ENCODE measurements around the gene AP2M1. TPM values are rescaled to one million over a fixed set of nuclear protein-coding genes. Genes with fewer than 3 reads are reported as not detected.

Gene AP2M1
- polyA plus RNA-seq, 1 donor (not counting 4 experiments of a cell fraction or from before 2014, with no cell fraction given): 431 TPM

DNA sequence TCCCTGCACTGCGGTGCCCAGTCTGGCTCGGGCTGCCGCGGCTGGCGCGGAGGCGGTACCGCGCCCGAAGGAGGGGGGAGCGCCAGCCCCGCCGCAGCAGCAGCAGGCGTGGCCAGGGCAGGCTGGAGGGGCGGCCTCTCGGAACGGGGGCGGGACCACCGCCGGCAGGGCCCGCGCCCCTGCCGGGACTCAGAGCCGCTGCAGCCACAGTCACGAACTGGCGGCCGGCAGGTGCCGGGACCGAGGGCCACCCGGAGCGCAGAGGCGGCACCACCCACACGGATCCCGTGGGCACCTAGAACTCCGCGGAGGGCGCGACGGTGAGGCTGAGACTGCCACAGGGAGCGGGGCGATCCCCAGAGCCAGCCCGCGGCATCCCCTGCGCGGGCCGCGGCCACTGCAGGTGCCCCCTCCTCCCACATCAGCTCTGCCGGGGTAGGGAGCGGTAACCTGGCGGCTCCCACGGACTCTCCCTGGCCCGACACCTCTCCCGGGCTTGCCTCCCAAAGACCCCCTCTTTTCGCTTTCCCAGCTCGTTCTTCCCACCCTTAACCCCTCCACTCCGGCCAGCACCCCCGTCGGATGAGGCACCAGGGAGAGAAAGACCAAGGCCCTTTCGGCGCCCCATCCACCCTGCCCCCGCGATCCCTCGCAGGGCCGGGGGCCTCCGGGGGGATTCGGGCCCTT is 54.9 kb downstream of the AP2M1 start, which contains the start of gene VWA5B2:
TSS of gene VWA5B2 (plus strand) at position 192 of the 687 bp plus-strand sequence. CDS start 944 bp downstream, outside the sequence.
- H3K9ac ChIP-seq (ENCODE audit: control insufficient read depth, extremely low read depth, insufficient read depth, low read length): no peak within 1 kb of the TSS
- H3K79me2 ChIP-seq (ENCODE audit: control insufficient read depth, insufficient read depth, low read length): no peaks in the 10 kb centered on the region
- no peaks in the 10 kb centered on the region for H3K9me3 ChIP-seq (ENCODE audit: control insufficient read depth, low read depth, low read length)
- no peak within 1 kb of the TSS for H3K27ac ChIP-seq (ENCODE audit: control insufficient read depth, insufficient read depth, low read length)
- H2AFZ ChIP-seq (ENCODE audit: control insufficient read depth, low read length): no peak within 1 kb of the TSS
- FAIRE-seq (no peak), DNase-seq (ENCODE audit: low read depth, low spot score) (no peak)
- TF ChIP-seq, protein P1, sequence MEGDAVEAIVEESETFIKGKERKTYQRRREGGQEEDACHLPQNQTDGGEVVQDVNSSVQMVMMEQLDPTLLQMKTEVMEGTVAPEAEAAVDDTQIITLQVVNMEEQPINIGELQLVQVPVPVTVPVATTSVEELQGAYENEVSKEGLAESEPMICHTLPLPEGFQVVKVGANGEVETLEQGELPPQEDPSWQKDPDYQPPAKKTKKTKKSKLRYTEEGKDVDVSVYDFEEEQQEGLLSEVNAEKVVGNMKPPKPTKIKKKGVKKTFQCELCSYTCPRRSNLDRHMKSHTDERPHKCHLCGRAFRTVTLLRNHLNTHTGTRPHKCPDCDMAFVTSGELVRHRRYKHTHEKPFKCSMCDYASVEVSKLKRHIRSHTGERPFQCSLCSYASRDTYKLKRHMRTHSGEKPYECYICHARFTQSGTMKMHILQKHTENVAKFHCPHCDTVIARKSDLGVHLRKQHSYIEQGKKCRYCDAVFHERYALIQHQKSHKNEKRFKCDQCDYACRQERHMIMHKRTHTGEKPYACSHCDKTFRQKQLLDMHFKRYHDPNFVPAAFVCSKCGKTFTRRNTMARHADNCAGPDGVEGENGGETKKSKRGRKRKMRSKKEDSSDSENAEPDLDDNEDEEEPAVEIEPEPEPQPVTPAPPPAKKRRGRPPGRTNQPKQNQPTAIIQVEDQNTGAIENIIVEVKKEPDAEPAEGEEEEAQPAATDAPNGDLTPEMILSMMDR (optimal IDR thresholded peaks at IDR 0.05 in 1 of 3, IDR thresholded peaks at IDR 0.05 in 1 of 3, conservative IDR thresholded peaks at IDR 0.05 in 1 of 3; ENCODE audit: extremely low read depth in 1 of 3, insufficient read depth in 2 of 3, low read length in 3 of 3): no peak
- TF ChIP-seq EZH2 (IDR thresholded peaks at IDR 0.05; ENCODE audit: low read length): peak; percentile 99
- no peaks in the 10 kb centered on the region for H4K20me1 ChIP-seq (ENCODE audit: control insufficient read depth, extremely low read depth, insufficient read depth, low read length)
- peak within 1 kb of the TSS; percentile 67 for H3K4me2 ChIP-seq (ENCODE audit: control insufficient read depth, extremely low read depth, insufficient read depth, low read depth, low read length)
- dilution Hi-C loops (cut with MboI; ENCODE audit: extremely low pct_ligation_motif_present, low sequenced_read_pairs): no loop called here
- H3K4me3 ChIP-seq (ENCODE audit: control insufficient read depth in 2 of 3, extremely low read depth in 1 of 3, insufficient read depth in 2 of 3, low read depth in 1 of 3, low read length in 3 of 3): peak within 1 kb of the TSS in 2 of 3 experiments; percentile 25 to 49
- H3K4me1 ChIP-seq (ENCODE audit: control insufficient read depth, extremely low read depth, insufficient read depth, low read length): peaks cover 9% of the 10 kb centered on the region
- H3K9me1 ChIP-seq (ENCODE audit: control insufficient read depth, extremely low read depth, insufficient read depth, low read length): no peaks in the 10 kb centered on the region
- H3K36me3 ChIP-seq (ENCODE audit: control insufficient read depth in 2 of 2, extremely low read depth in 1 of 2, insufficient read depth in 2 of 2, low read length in 2 of 2): no peaks in the 10 kb centered on the region
- peaks cover 59% of the 10 kb centered on the region for H3K27me3 ChIP-seq (ENCODE audit: control insufficient read depth, extremely low read depth, insufficient read depth, low read length)

DNA sequence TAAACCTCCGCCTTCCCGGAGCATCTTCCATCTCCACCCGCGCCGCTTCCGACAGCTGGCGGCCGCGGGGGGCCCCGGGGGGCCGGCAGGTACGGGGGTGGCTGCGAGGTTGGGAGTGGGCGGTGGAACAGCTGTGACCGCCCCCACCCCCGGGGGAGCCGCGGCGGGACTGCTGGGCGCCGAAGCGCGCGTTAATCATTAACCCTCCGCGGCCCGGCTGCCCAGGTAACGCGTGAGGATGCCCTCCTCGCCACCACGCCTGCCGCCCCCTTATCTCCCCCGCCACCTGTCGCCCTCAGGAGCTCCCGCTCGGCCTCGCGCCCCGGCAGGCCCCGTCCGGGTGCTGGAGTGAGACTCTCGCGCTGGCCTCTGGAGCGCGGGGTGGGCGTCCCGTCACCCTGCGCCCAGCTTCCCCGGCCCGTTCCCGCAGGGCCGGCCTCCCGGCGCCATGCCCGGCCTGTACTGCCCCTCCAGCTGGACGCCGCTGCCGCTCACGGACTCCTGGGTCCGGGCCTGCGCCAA is 55.5 kb downstream of the AP2M1 start:
- TF ChIP-seq EZH2 (IDR thresholded peaks at IDR 0.05; ENCODE audit: low read length): no peak
- TF ChIP-seq, protein P1 (optimal IDR thresholded peaks at IDR 0.05 in 1 of 3, IDR thresholded peaks at IDR 0.05 in 1 of 3, conservative IDR thresholded peaks at IDR 0.05 in 1 of 3; ENCODE audit: extremely low read depth in 1 of 3, insufficient read depth in 2 of 3, low read length in 3 of 3): no peak
- H3K4me1 ChIP-seq (ENCODE audit: control insufficient read depth, extremely low read depth, insufficient read depth, low read length): peaks cover 9% of the 10 kb centered on the region
- H3K36me3 ChIP-seq (ENCODE audit: control insufficient read depth in 2 of 2, extremely low read depth in 1 of 2, insufficient read depth in 2 of 2, low read length in 2 of 2): no peaks in the 10 kb centered on the region
- no peak overlapping the region for H3K27ac ChIP-seq (ENCODE audit: control insufficient read depth, insufficient read depth, low read length)
- H3K9me3 ChIP-seq (ENCODE audit: control insufficient read depth, low read depth, low read length): no peaks in the 10 kb centered on the region
- dilution Hi-C loops (cut with MboI; ENCODE audit: extremely low pct_ligation_motif_present, low sequenced_read_pairs): no loop called here
- no peaks in the 10 kb centered on the region for H4K20me1 ChIP-seq (ENCODE audit: control insufficient read depth, extremely low read depth, insufficient read depth, low read length)
- peaks cover 59% of the 10 kb centered on the region for H3K27me3 ChIP-seq (ENCODE audit: control insufficient read depth, extremely low read depth, insufficient read depth, low read length)
- H3K4me2 ChIP-seq (ENCODE audit: control insufficient read depth, extremely low read depth, insufficient read depth, low read depth, low read length): peak overlapping the region; percentile 67
- H2AFZ ChIP-seq (ENCODE audit: control insufficient read depth, low read length): no peak overlapping the region
- H3K9me1 ChIP-seq (ENCODE audit: control insufficient read depth, extremely low read depth, insufficient read depth, low read length): no peaks in the 10 kb centered on the region
- no peak for DNase-seq (ENCODE audit: low read depth, low spot score)
- H3K79me2 ChIP-seq (ENCODE audit: control insufficient read depth, insufficient read depth, low read length): no peaks in the 10 kb centered on the region
- no peak for FAIRE-seq
- H3K9ac ChIP-seq (ENCODE audit: control insufficient read depth, extremely low read depth, insufficient read depth, low read length): no peak overlapping the region
- H3K4me3 ChIP-seq (ENCODE audit: control insufficient read depth in 2 of 3, extremely low read depth in 1 of 3, insufficient read depth in 2 of 3, low read depth in 1 of 3, low read length in 3 of 3): peak overlapping the region in 1 of 3 experiments; percentile 10
